ENCODE data around the gene PFKFB2. TPM values are rescaled to one million over a fixed set of nuclear protein-coding genes. Genes with fewer than 3 reads are reported as not detected.

Gene PFKFB2
- 4.3 and 12.3 TPM in 2 replicates for total RNA-seq

DNA sequence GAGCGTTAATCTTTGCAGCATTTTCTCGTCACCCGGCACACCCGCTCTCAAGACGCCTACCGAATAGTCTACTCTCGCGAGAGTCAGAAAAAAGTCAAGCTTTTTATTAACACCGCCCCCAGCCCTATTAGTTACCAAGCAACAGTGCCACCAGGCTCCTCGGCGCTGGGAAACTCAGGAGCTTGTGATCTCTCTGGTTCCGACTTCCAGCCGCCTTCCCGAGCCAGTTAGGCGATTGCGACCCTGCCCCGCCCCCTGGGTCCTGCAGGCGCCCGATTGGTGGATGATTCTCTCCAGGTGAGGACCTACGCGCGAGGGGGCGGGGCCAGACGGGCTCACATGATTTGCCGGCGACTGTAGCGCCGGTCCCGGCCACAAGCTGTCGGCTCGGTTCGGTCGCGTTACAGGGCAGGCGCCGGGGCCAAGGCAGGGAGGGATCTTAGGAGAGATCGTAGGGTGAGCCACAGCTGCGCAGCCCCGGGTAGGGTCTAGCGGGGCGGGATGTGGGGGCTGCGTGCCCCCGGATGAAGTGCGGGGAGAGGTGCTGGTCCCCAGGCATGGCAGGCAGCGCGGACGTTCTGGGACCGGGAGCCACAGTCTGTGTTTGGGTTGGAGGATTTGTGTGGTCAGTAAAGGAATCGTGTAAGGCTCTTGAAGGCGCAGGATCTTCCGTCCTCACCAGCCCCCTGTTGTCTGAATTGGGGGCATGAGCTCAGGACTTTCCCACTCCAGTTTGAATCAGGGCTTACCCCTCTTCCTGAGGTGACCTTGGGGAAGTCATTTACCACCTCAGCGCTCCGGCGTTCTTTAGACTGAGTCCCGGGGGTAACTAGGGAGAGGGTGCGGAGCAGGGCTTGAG lies at the start of gene PFKFB2:
TSS of gene PFKFB2 (plus strand) at position 365 of the 859 bp plus-strand sequence. CDS start 1,443 bp downstream, outside the sequence.

GRCh38 chr1:207032528-207033017 lies 20.5 kb upstream of the PFKFB2 start, which contains the start of gene C1orf116:
Gene C1orf116 (minus strand): TSS chr1:207032756. CDS start chr1:207027598, 5,158 bp downstream.

DNA sequence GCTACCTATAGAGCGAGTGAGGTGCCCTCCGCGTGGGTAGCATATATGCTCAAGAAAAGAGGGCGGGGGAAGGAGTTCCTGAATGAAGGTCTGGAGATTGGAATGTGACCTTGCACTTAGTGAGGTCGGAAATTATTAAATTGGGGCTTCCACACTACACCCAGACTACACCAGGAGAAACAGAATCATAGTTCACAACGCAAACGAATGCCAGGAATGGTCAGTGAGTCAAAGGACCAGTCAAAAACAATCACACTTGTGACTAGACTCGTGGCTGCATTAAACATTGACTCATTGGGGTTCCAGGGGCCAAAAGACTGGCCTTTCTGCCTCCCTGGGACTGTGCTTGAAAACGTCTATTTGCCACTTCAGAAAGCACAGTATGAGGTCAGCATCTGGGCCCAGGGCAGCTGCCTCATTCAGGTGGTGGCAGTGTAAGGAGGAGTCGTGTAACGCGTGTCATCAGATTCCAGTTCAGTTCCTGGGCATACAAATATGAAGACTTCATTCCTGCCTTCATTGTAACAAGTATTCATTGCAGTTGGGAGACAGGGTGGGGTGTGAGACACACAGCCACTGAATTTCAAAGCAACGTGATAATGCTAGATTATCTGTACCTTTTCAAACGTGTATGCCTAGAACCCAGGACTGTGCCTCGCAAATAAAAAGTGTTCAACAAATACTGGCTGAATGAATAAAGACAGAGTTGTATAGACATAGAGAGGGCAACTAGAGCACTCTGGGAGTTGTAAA lies 1.7 kb upstream of the PFKFB2 start, which contains the start of gene YOD1:
TSS of gene YOD1 (minus strand) at position 18 of the 753 bp plus-strand sequence. CDS start 178 bp downstream, outside the sequence.

DNA sequence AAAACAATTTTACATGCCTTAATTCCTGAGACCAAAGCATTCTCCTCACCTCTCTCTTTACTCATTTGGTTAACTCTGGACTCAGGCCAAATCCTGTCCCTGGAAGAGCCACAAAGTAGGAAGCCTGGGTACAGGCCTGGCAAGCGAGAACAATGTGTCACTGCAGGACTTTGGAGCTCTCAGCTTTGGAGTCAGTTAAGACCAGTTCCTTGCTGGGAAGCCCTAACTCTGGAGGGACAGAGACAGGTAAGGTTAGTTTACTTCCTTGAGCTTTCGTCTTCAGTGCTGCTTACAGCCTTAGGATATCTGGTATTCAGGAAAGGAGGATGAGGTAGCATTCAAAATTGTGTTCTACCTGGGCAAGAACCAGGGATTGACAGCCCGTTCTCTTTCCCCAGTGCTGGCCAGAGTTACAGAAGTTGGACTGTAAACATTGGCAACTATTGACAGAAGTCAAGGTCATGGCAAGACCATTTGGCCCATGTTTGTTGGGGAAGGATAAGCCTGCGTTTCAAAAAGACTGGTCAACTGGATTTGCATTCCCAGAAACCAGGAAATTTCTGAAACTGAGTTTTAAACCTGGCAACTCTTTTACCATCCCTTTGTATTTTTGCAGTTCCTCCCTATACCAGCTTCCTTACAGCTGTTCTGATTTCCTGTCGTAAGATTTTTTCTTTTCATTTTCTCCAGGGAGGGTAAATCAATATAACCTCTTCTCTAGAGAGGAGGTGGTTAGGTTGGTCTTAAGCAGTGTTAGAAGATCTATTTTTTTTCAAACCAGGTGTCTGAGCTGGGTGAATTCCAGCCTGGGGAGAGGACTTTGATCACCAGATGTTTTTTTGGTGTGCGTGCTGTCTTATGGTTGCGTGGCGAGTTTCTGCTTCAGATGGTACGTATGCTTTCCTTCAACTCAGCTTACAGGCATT lies 35.9 kb downstream of the PFKFB2 start, which contains the start of gene C4BPB:
TSS of gene C4BPB (plus strand) at position 160 of the 926 bp plus-strand sequence. CDS start at position 832, 672 bp downstream.

GRCh38 chr1:207103892-207104373 lies 50.9 kb downstream of the PFKFB2 start, which contains the start of gene C4BPA:
Gene C4BPA (plus strand): TSS chr1:207104233. CDS start chr1:207113026, 8,793 bp downstream.

Other genes with a start within 250 kb of the PFKFB2 start
- not detected in 2 replicates for gene IL20, start 187.7 kb upstream of the PFKFB2 start, total RNA-seq
- gene IL24, start 155.8 kb upstream of the PFKFB2 start, total RNA-seq, result 0.22 TPM in 1 of 2 replicates, not detected in the other
- 0.22 TPM in 1 of 2 replicates, not detected in the other for gene FCMR, start 131.3 kb upstream of the PFKFB2 start, total RNA-seq
- not detected in 2 replicates for gene PIGR, start 106.8 kb upstream of the PFKFB2 start, total RNA-seq
- gene FCAMR, start 82.8 kb upstream of the PFKFB2 start, total RNA-seq, result not detected in 2 replicates
- gene C1orf116, start 20.5 kb upstream of the PFKFB2 start, total RNA-seq, result 6.3 and 10.6 TPM in 2 replicates
- gene YOD1, start 2.1 kb upstream of the PFKFB2 start, total RNA-seq, result 13.3 and 36.5 TPM in 2 replicates
- 0.79 and 40.1 TPM in 2 replicates for gene C4BPB, start 35.6 kb downstream of the PFKFB2 start, total RNA-seq
- gene C4BPA, start 51.0 kb downstream of the PFKFB2 start, total RNA-seq, result 0.11 TPM in 1 of 2 replicates, not detected in the other

Data from placental epithelial cell (primary cell).